Activated naive CD8-positive, alpha-beta T cell treated with anti-CD3 and anti-CD28 coated beads for 36 hours (primary cell): ENCODE measurements around the gene AP1S1. TPM values are rescaled to one million over a fixed set of nuclear protein-coding genes. Genes with fewer than 3 reads are reported as not detected.

ENCODE experiments used
- DNase-seq: peaks from one replicate; pipeline ENCODE4 v3.0.0; 2021
- H3K27ac Mint-ChIP-seq: one replicate; pipeline ENCODE4 v1.8.0; 2022; ENCODE audit warnings: mild to moderate bottlenecking, moderate library complexity, mixed read lengths
- H3K27me3 Mint-ChIP-seq: one replicate; pipeline ENCODE4 v1.8.0; 2022; ENCODE audit warnings: mild to moderate bottlenecking, mixed read lengths
- H3K36me3 Mint-ChIP-seq: one replicate; pipeline ENCODE4 v1.8.0; 2021; ENCODE audit warnings: mild to moderate bottlenecking, mixed read lengths
- H3K4me1 Mint-ChIP-seq: one replicate; pipeline ENCODE4 v1.8.0; 2021; ENCODE audit warnings: mixed read lengths
- H3K4me3 Mint-ChIP-seq: one replicate; pipeline ENCODE4 v1.8.0; 2022; ENCODE audit warnings: mild to moderate bottlenecking, moderate library complexity, mixed read lengths
- H3K9me3 Mint-ChIP-seq: one replicate; pipeline ENCODE4 v1.8.0; 2022; ENCODE audit warnings: mixed read lengths
- total RNA-seq, 2 experiments: library from RNA; stranded (reverse); gene quantifications; one replicate each; pipeline ENCODE4 v1.2.3, GENCODE V29; 2021

AP1S1 gene
- total RNA-seq, 2 experiments from 2014 or later: 30.1 to 38.4 TPM

DNA sequence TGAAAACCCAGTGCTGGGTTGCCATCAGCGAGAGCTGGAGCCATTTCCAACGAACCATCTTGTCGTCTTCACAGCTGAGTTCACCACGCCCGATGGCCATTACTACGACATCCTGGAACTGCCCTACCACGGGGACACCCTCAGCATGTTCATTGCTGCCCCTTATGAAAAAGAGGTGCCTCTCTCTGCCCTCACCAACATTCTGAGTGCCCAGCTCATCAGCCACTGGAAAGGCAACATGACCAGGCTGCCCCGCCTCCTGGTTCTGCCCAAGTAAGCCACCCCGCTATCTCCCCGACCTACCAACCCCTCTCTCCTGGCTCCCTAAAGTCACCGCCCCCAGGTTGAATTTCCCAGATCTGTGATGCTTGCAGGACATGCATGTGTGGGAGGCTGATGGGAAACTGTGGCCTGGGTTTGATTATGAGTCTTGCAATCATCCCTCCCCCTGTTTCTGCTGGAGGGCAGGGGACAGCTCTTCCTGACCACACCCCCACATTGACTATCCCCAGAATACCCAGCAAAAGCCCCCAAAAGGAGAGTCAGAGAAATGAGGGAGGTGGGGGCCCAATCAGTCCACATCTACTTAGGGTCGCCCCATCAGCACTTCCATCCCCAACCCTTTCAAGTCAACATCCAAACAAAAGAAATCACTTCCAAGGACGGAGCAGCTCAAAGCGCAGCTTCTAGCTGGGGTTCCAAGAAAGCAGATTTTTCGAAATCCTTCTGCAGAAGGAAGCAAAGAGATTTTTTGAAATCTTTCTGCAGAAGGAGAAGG, 20.5 kb upstream of the AP1S1 start:
- no peaks in the 10 kb centered on the region for H3K9me3 Mint-ChIP-seq
- H3K4me3 Mint-ChIP-seq: no peak overlapping the region
- no peaks in the 10 kb centered on the region for H3K36me3 Mint-ChIP-seq
- no peak overlapping the region for H3K27ac Mint-ChIP-seq
- peaks cover 20% of the 10 kb centered on the region for H3K27me3 Mint-ChIP-seq
- H3K4me1 Mint-ChIP-seq: peaks cover 38% of the 10 kb centered on the region
- no peak for DNase-seq

DNA sequence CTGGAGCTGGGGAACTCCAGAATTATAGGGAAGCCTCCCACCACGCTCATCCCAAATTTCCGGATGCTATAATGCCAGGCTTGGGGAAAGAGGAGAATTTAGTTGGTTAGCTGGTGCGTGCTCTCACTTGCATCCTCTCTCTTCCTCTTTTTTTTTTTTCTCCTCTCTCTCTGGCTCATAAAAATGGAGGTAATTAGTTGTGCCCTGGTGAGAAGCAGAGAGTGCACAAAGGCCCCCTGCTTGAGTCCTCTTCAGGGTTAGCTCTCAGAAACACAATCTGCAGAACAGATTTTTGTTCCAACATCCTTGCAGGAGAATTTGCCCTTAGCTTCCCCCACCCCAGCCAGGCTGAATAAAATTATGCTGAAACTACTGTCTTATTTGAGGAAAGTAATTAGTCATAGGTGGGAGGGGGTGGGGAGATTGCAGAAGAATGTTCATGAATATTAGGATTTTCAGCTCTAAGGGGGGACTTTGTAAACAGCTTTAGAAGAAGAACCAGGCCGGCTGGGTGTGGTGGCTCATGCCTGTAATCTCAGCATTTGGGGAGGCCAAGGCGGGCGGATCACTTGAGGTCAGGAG, 19.8 kb upstream of the AP1S1 start:
- Mint-ChIP-seq H3K4me3 (no peak overlapping the region), H3K36me3 (no peaks in the 10 kb centered on the region), H3K4me1 (peaks cover 40% of the 10 kb centered on the region), H3K27me3 (peaks cover 17% of the 10 kb centered on the region), H3K9me3 (no peaks in the 10 kb centered on the region), H3K27ac (no peak overlapping the region)
- no peak for DNase-seq

GRCh38 chr7:101137651-101138212, 16.5 kb upstream of the AP1S1 start:
- Mint-ChIP-seq H3K36me3 (no peaks in the 10 kb centered on the region), H3K9me3 (no peaks in the 10 kb centered on the region), H3K27me3 (peaks cover under 1% of the 10 kb centered on the region), H3K4me1 (peaks cover 59% of the 10 kb centered on the region), H3K27ac (peak overlapping the region; percentile 87), H3K4me3 (no peak overlapping the region)
- DNase-seq: no peak

GRCh38 chr7:101138213-101138870, 15.9 kb upstream of the AP1S1 start:
- H3K4me1 Mint-ChIP-seq: peaks cover 59% of the 10 kb centered on the region
- DNase-seq: peak; percentile 83
- peaks cover 4% of the 10 kb centered on the region for H3K27me3 Mint-ChIP-seq
- peak overlapping the region; percentile 43 for H3K4me3 Mint-ChIP-seq
- H3K36me3 Mint-ChIP-seq: no peaks in the 10 kb centered on the region
- peak overlapping the region; percentile 87 for H3K27ac Mint-ChIP-seq
- no peaks in the 10 kb centered on the region for H3K9me3 Mint-ChIP-seq

- Mint-ChIP-seq H3K36me3 (no peaks in the 10 kb centered on the region), H3K4me1 (peaks cover 49% of the 10 kb centered on the region), H3K27me3 (peaks cover 20% of the 10 kb centered on the region), H3K4me3 (no peak overlapping the region), H3K27ac (no peak overlapping the region), H3K9me3 (no peaks in the 10 kb centered on the region)
- DNase-seq: no peak
Observed at GRCh38 chr7:101140339-101140699, 14.0 kb upstream of the AP1S1 start.

GRCh38 chr7:101140746-101141382, 13.4 kb upstream of the AP1S1 start:
- Mint-ChIP-seq H3K9me3 (no peaks in the 10 kb centered on the region), H3K36me3 (no peaks in the 10 kb centered on the region), H3K27me3 (peaks cover 26% of the 10 kb centered on the region), H3K4me3 (no peak overlapping the region), H3K27ac (no peak overlapping the region), H3K4me1 (peaks cover 46% of the 10 kb centered on the region)
- DNase-seq: no peak

DNA sequence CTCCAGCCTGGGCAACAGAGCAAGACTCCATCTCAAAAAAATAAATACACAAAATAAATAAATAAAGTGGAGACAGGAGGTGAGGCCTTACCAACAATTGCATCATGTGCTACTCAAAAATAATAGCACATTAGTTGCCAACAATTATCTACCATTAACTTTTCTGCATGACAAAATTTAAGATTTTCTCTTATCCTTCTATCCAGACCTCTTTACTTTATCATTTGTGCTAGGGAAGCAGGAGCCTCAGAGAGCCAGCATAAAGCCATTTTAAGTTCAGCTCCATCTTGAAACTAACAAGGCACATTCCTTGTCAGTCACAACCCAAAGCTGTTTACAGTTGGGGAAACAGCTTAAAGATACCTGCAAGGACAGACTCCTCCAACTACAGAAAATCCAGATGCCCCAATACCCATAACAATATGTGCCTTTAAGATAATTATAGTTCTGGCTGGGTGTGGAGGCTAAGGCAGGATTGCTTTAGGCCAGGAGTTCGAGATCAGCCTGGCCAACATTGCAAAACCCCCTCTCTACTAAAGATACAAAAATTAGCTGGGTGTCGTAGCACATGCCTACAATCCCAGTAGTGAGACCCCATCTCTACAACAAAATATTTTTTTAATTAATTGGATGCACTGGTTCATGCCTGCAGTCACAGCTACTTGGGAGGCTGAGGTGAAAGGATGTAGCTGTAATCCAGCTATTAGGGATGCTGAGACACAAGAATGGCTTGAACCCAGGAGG, 2.2 kb upstream of the AP1S1 start:
- peaks cover 10% of the 10 kb centered on the region for H3K4me1 Mint-ChIP-seq
- peaks cover 2% of the 10 kb centered on the region for H3K9me3 Mint-ChIP-seq
- peaks cover 37% of the 10 kb centered on the region for H3K27me3 Mint-ChIP-seq
- peaks cover 2% of the 10 kb centered on the region for H3K36me3 Mint-ChIP-seq
- H3K27ac Mint-ChIP-seq: no peak overlapping the region
- no peak overlapping the region for H3K4me3 Mint-ChIP-seq
- no peak for DNase-seq

GRCh38 chr7:101154693-101155102, 422 bp downstream of the AP1S1 start:
- peak; percentile 35 for DNase-seq
- H3K4me1 Mint-ChIP-seq: peaks cover 8% of the 10 kb centered on the region
- H3K27me3 Mint-ChIP-seq: peaks cover 13% of the 10 kb centered on the region
- H3K36me3 Mint-ChIP-seq: peaks cover 7% of the 10 kb centered on the region
- H3K9me3 Mint-ChIP-seq: peaks cover 2% of the 10 kb centered on the region
- H3K4me3 Mint-ChIP-seq: peak overlapping the region; percentile 84
- peak overlapping the region; percentile 54 for H3K27ac Mint-ChIP-seq

DNA sequence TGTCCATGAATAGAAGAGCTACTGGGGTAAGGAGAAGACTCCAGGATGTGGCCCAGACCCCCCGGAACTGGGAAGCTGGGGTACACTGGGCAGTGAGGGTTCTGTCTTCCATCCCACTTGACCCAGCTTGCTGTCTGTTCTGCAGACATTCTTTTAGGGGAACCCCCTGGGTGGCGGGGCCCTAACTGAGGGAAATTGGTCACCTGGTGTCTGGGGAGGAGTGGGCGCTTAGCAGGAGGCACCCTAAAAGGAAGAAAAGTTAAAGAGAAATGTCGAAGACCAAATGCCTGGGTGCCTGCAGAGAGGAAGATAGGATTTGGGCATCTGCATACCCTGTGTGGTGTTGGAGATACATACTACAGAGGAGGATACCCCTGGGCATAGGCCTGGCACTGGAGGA, 1.0 kb downstream of the AP1S1 start:
- peaks cover 11% of the 10 kb centered on the region for H3K27me3 Mint-ChIP-seq
- H3K27ac Mint-ChIP-seq: peak overlapping the region; percentile 54
- H3K4me1 Mint-ChIP-seq: peaks cover 8% of the 10 kb centered on the region
- DNase-seq: no peak
- peaks cover 7% of the 10 kb centered on the region for H3K36me3 Mint-ChIP-seq
- H3K9me3 Mint-ChIP-seq: peaks cover 2% of the 10 kb centered on the region
- H3K4me3 Mint-ChIP-seq: peak overlapping the region; percentile 84

DNA sequence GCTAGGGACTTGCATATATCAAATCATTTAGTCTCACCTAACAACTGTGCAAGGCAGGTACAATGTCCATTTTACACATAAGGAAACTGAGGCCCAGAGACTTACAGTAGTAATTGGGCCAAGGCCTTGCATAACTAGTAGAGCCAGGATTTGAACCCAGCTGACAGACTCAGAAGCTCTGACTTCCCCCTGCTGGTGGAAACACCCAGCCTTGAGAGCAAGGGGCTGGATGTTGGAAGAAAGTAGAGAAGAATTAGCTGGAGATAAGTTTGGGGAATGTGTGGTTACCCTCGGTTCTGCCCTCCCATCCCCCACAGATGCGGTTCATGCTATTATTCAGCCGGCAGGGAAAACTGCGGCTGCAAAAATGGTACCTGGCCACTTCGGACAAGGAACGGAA, 2.0 kb downstream of the AP1S1 start:
- Mint-ChIP-seq H3K4me1 (peaks cover 8% of the 10 kb centered on the region), H3K9me3 (peaks cover 2% of the 10 kb centered on the region), H3K27me3 (peaks cover 9% of the 10 kb centered on the region), H3K36me3 (peaks cover 7% of the 10 kb centered on the region), H3K27ac (no peak overlapping the region), H3K4me3 (no peak overlapping the region)
- DNase-seq: no peak

DNA sequence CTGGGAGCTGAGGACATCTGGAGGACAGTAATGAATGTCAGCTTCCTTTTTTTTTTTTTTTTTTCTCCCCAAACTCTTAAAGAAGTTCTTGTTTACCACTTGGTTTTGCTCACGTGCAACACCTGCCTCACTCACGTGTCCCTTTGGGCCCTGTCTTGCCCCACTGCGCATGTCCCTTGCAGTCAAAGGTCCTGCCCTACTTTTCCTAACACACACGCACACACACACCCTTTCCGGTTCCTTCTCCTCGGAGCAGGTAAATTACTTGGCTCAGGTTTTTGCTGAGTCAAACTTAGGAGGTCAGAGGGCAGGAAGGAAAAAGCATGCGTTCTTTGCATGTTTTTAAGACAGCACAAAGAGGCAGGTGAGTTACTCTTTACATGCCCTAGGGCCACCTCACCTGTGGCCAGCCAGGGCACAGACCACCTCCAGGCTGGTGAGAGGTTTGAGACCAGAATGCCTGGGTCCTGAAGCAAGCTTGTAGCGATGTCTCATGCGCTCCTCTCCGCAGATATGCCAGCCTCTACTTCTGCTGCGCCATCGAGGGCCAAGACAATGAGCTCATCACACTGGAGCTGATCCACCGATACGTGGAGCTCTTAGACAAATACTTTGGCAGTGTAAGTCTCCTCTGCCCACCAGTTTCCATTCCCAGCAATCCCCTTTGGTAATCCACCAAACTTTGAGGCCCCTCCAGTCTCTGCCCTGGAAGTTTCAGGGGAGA, 2.8 kb downstream of the AP1S1 start:
- no peak for DNase-seq
- H3K4me1 Mint-ChIP-seq: peaks cover 8% of the 10 kb centered on the region
- H3K9me3 Mint-ChIP-seq: peaks cover 2% of the 10 kb centered on the region
- peaks cover 10% of the 10 kb centered on the region for H3K36me3 Mint-ChIP-seq
- no peak overlapping the region for H3K4me3 Mint-ChIP-seq
- H3K27me3 Mint-ChIP-seq: peaks cover 12% of the 10 kb centered on the region
- H3K27ac Mint-ChIP-seq: no peak overlapping the region

DNA sequence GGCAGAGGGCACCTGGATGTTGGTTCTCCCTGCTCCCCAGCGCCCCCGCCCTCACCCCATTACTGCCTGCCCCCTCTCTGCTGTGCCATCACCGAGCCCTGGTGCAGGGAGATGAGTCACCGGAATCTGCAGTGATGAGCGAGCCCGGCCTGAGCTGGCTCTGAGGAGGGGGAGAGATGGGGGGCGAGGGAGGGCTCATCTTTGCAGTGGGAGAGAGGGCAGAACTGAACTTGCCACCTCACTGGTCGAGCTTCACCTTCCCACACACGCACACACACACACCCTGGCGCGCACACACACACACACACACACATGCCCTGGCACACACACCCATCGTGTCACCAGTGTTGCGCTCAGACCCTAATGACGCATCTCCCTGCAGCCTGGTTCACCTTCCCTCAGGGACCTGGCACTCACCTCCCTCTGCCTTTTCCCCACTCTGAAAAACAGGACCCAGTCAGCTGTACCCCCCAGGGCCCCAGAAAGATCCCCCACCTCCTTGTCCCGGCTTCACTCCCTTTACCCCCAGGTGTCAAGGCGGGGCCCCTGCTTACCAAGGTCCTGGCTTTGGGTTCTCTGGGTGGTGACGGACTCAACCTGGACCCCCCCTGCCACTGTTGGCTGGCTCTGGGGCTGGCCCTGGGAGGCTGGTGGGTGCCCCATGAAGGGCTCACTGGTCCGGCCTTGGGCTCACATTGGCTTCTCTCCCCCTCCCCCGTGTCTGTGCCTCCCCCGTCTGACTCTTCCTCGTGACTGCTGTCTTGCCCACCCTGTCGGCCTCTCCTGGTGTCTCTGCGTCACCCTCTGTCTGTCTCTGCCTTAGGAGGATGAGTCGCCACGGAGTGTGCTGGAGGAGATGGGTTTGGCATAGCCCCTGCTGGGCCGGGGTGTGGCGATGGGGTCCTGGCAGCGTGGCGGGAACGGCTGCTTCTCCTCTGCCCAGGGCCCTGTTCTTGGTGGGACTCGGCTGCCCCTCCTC, 5.7 kb downstream of the AP1S1 start:
- peaks cover 14% of the 10 kb centered on the region for H3K4me1 Mint-ChIP-seq
- H3K4me3 Mint-ChIP-seq: no peak overlapping the region
- peaks cover 8% of the 10 kb centered on the region for H3K36me3 Mint-ChIP-seq
- H3K27me3 Mint-ChIP-seq: peaks cover 25% of the 10 kb centered on the region
- H3K27ac Mint-ChIP-seq: no peak overlapping the region
- no peaks in the 10 kb centered on the region for H3K9me3 Mint-ChIP-seq
- no peak for DNase-seq

DNA sequence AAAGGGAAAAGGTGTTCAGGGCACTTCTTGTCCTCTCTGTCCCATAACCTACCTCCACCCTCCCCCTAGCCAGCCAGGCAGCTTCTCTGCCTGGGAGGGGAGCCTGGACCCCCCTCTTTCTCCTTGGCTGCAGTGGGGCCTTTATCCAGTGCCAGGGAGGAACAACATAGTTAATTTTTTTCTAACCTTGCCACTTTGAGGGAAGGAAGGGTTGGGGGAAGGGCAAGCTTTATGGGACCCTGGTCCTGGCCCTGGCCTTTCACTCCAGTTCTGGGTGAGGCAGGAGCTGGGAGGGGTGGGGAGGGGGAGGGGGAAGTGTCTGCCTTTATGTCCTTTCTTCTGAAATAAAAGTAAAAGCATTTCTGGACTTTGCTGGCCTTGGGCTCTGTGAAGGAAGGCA, 6.6 kb downstream of the AP1S1 start:
- H3K4me3 Mint-ChIP-seq: no peak overlapping the region
- peaks cover 34% of the 10 kb centered on the region for H3K27me3 Mint-ChIP-seq
- peaks cover 9% of the 10 kb centered on the region for H3K36me3 Mint-ChIP-seq
- no peaks in the 10 kb centered on the region for H3K9me3 Mint-ChIP-seq
- no peak overlapping the region for H3K27ac Mint-ChIP-seq
- no peak for DNase-seq
- peaks cover 12% of the 10 kb centered on the region for H3K4me1 Mint-ChIP-seq
